Mucosa of descending colon (tissue), 3 donors: ENCODE measurements around the gene WHAMM. TPM values are rescaled to one million over a fixed set of nuclear protein-coding genes. Genes with fewer than 3 reads are reported as not detected.

ENCODE experiments used
- ATAC-seq: fragments of 200-7000 bp; cut with Tn5 transposase; one replicate; pipeline ENCODE4 v1.9.1; 2020; ENCODE audit warnings: mild to moderate bottlenecking, moderate library complexity
- DNase-seq, 3 donors: peaks; one replicate each; pipeline ENCODE4 v3.0.0-alpha.2; 2020
- H3K36me3 ChIP-seq: fragments of 200-600 bp; one replicate; pipeline ENCODE4 v1.8.0; 2021; ENCODE audit warnings: low read depth, mild to moderate bottlenecking
- H3K4me1 ChIP-seq: fragments of 200-600 bp; one replicate; pipeline ENCODE4 v1.8.0; 2021; ENCODE audit warnings: low read depth, mild to moderate bottlenecking
- H3K4me3 ChIP-seq: fragments of 200-600 bp; one replicate; pipeline ENCODE4 v1.8.0; 2021; ENCODE audit warnings: mild to moderate bottlenecking
- H3K9me3 ChIP-seq: fragments of 200-600 bp; one replicate; pipeline ENCODE4 v1.8.0; 2021; ENCODE audit warnings: mild to moderate bottlenecking
- CTCF ChIP-seq: fragments of 200-600 bp; IDR thresholded peaks from one replicate; pipeline ENCODE4 v1.8.0; 2022; ENCODE audit warnings: antibody characterized with exemption, mild to moderate bottlenecking
- intact Hi-C, 2 donors: fragments of 100-400 bp; cut with DNase I in 1 of 2; cut with micrococcal nuclease in 1 of 2; formaldehyde crosslinking; loops; one replicate each; pipeline versions ENCODE4 v1.11.0 to v1.11.1; 2022; cut with DNase I, micrococcal nuclease
- total RNA-seq, 3 donors: library from RNA; stranded (reverse); fragmentation: NEBNext Ultra II Directional in 2 of 3; extraction: Animal tissue kit (Norgen Biotek cat#: 25700) in 2 of 3; gene quantifications; one replicate each; pipeline versions ENCODE4 v1.2.1 to v1.2.4, GENCODE V29; 2021 to 2023
- donor health status: DM: no; HTN: no; CAD: no; lungs with moderate emphysema.
- donor health status: DM: no; HTN: no; CAD: no.
- donor health status: DM: no; HTN: yes; CAD: no.

The WHAMM gene
- total RNA-seq, 3 donors from 2014 or later, result 10.8 to 13.2 (median 11.4) TPM

GRCh38 chr15:82798104-82798503, 11.3 kb upstream of the WHAMM start:
- DNase-seq (no peak), ATAC-seq (no peak)
- intact Hi-C loops, result no loop called here
- TF ChIP-seq CTCF, result no peak
- Histone ChIP-seq H3K9me3 (no peaks in the 10 kb centered on the region), H3K4me1 (no peaks in the 10 kb centered on the region), H3K36me3 (no peaks in the 10 kb centered on the region), H3K4me3 (no peak overlapping the region)

GRCh38 chr15:82798531-82799166, 10.8 kb upstream of the WHAMM start:
- no peaks in the 10 kb centered on the region for H3K4me1 ChIP-seq
- H3K4me3 ChIP-seq, result no peak overlapping the region
- ATAC-seq (no peak), DNase-seq (no peak)
- H3K9me3 ChIP-seq, result no peaks in the 10 kb centered on the region
- intact Hi-C loops, result no loop called here
- TF ChIP-seq CTCF, result no peak
- H3K36me3 ChIP-seq, result no peaks in the 10 kb centered on the region

- Histone ChIP-seq H3K4me1 (no peaks in the 10 kb centered on the region), H3K9me3 (no peaks in the 10 kb centered on the region), H3K36me3 (no peaks in the 10 kb centered on the region), H3K4me3 (no peak overlapping the region)
- intact Hi-C loops, result no loop called here
- no peak for ATAC-seq
- no peak for DNase-seq
- TF ChIP-seq CTCF, result no peak
These were observed 10.1 kb upstream of the WHAMM start for GRCh38 chr15:82799183-82799841.

- Histone ChIP-seq H3K4me1 (no peaks in the 10 kb centered on the region), H3K9me3 (no peaks in the 10 kb centered on the region), H3K36me3 (no peaks in the 10 kb centered on the region), H3K4me3 (no peak overlapping the region)
- intact Hi-C loops, result no loop called here
- ATAC-seq, result no peak
- TF ChIP-seq CTCF, result no peak
- DNase-seq, result no peak
These were observed 6.9 kb upstream of the WHAMM start for GRCh38 chr15:82802497-82802896.

- Histone ChIP-seq H3K4me3 (no peak overlapping the region), H3K36me3 (no peaks in the 10 kb centered on the region), H3K9me3 (no peaks in the 10 kb centered on the region), H3K4me1 (no peaks in the 10 kb centered on the region)
- no peak for ATAC-seq
- no peak for TF ChIP-seq CTCF
- no peak for DNase-seq
- intact Hi-C loops, result no loop called here
These were observed 5.4 kb upstream of the WHAMM start for GRCh38 chr15:82803793-82804574.
